Lung (tissue), 12 donors: ENCODE data around the gene CARD18. TPM values are rescaled to one million over a fixed set of nuclear protein-coding genes. Genes with fewer than 3 reads are reported as not detected.
A peak's percentile ranks its signal among the peaks of the same experiment; 100 is the strongest.

ENCODE experiments used
- ATAC-seq: fragments of 200-7000 bp; cut with Tn5 transposase; one replicate; pipeline ENCODE4 v1.9.1; 2020; ENCODE audit warnings: moderate number of reproducible peaks; ENCODE audit not compliant: insufficient read depth, low FRiP score
- DNase-seq, 3 donors: peaks; one replicate each; pipeline ENCODE4 v3.0.0-alpha.2; 2013 to 2017
- H3K27ac ChIP-seq, 2 donors: one replicate each; pipeline ENCODE4 v1.5.1; 2013; ENCODE audit warnings: mild to moderate bottlenecking in 2 of 2, moderate library complexity in 2 of 2, control low read depth in 1 of 2, inconsistent platforms in 1 of 2, low read depth in 1 of 2, low read length in 1 of 2
- H3K27me3 ChIP-seq, 3 donors: one replicate each; pipeline ENCODE4 v1.5.1; 2013; ENCODE audit warnings: low read length in 2 of 3; ENCODE audit not compliant: control insufficient read depth in 3 of 3, insufficient read depth in 3 of 3
- H3K36me3 ChIP-seq, 4 donors: one replicate each; pipeline ENCODE4 v1.5.1; 2013; ENCODE audit warnings: low read length in 4 of 4, mild to moderate bottlenecking in 1 of 4, moderate library complexity in 1 of 4; ENCODE audit not compliant: control insufficient read depth in 4 of 4, insufficient read depth in 4 of 4
- H3K4me1 ChIP-seq, 5 donors: one replicate each; pipeline ENCODE4 v1.5.1; 2013; ENCODE audit warnings: low read length in 5 of 5, mild to moderate bottlenecking in 2 of 5, moderate library complexity in 1 of 5; ENCODE audit not compliant: control insufficient read depth in 5 of 5, insufficient read depth in 5 of 5
- H3K4me3 ChIP-seq: one replicate; pipeline ENCODE4 v1.5.1; 2013; ENCODE audit warnings: mild to moderate bottlenecking, control low read depth, moderate library complexity
- H3K9ac ChIP-seq, 2 donors: one replicate each; pipeline ENCODE4 v1.5.1; 2013; ENCODE audit warnings: low read length in 2 of 2, control low read depth in 1 of 2; ENCODE audit not compliant: insufficient read depth in 1 of 2
- H3K9me3 ChIP-seq, 4 donors: one replicate each; pipeline ENCODE4 v1.5.1; 2013; ENCODE audit warnings: low read length in 3 of 4, mild to moderate bottlenecking in 1 of 4, moderate library complexity in 1 of 4; ENCODE audit not compliant: control insufficient read depth in 4 of 4, insufficient read depth in 3 of 4
- WGBS, 2 donors: extraction: QIAGEN DNeasy Blood & Tissue Kit; methylation state at CpG; one replicate each; pipeline ENCODE4 v1.1.7; 2013; 5-methylcytosine and 5-hydroxymethylcytosine counted together
- polyA plus RNA-seq, 2 donors: library from polyadenylated mRNA; stranded (reverse); fragments of 200-250 nt; gene quantifications; one replicate each; pipeline ENCODE4 v1.2.1, GENCODE V29; 2013
- total RNA-seq, 2 donors: library from RNA; depleted of rRNA in 1 of 2; stranded (reverse); fragments of >200 nt in 1 of 2; gene quantifications; one replicate each; pipeline ENCODE4 v1.2.1, GENCODE V29; 2014 to 2021
- TF ChIP-seq, protein P1 (sequence below): IDR thresholded peaks from 2 replicates; pipeline ENCODE4 v1.5.1; 2012; ENCODE audit warnings: mild to moderate bottlenecking; ENCODE audit errors: control extremely low read depth, extremely low read depth
- donor health status: control.
- donor health status: control.
- donor health status: Bipolar disorder and iron deficiency.
- donor health status: healthy.
- donor health status: DM: yes; HTN: yes; CAD: no.

CARD18 gene
- total and polyA plus RNA-seq, 4 donors = not detected

DNA sequence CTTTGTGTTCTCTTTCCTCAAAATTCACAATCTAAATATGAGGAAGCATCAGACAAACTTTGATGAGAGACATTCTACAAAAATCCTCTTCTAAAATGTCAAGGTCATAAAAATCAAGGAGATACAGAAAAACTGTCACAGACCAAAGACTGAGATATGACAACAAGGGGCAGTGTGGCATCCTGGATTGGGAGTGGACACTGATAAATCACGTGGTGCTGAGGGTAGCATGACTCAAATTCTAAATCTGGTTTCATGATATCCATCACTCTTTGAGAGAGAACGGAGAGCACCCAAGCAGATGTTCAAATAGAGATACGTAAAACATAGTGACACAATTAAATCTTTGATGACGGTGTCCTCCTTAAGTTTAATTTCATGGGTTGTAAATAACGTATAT lies 13.0 kb upstream of the CARD18 start:
- TF ChIP-seq, protein P1, sequence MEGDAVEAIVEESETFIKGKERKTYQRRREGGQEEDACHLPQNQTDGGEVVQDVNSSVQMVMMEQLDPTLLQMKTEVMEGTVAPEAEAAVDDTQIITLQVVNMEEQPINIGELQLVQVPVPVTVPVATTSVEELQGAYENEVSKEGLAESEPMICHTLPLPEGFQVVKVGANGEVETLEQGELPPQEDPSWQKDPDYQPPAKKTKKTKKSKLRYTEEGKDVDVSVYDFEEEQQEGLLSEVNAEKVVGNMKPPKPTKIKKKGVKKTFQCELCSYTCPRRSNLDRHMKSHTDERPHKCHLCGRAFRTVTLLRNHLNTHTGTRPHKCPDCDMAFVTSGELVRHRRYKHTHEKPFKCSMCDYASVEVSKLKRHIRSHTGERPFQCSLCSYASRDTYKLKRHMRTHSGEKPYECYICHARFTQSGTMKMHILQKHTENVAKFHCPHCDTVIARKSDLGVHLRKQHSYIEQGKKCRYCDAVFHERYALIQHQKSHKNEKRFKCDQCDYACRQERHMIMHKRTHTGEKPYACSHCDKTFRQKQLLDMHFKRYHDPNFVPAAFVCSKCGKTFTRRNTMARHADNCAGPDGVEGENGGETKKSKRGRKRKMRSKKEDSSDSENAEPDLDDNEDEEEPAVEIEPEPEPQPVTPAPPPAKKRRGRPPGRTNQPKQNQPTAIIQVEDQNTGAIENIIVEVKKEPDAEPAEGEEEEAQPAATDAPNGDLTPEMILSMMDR = no peak
- Histone ChIP-seq H3K27ac (no peak overlapping the region), H3K36me3 (no peaks in the 10 kb centered on the region), H3K27me3 (no peaks in the 10 kb centered on the region), H3K4me3 (no peak overlapping the region), H3K9me3 (no peaks in the 10 kb centered on the region), H3K4me1 (no peaks in the 10 kb centered on the region), H3K9ac (no peak overlapping the region)
- DNase-seq = no peak
- no peak for ATAC-seq
- 92 to 95% methylated on average over 5 of the region's 5 CpGs for WGBS, 2 donors

DNA sequence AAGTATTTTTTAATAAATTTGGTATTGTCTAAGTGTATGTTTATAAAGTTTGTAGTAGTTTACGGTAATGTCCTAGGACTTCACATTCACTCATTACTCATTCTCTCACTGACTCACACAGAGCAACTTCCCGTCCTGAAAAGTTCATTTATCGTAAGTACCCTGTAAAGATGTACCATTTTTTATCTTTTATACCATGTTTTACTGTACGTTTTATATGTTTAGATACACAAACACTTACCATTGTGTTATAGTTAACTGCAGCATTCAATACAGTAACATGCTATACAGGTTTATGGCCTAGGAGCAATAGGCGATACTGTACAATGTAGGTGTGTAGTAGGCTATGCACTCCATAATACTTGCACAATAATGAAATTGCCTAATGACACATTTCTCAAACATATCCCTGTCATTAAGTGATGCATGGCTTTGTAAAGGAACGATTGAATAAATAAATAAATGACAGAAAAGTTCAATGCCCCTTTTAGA lies 12.5 kb upstream of the CARD18 start:
- H3K36me3 ChIP-seq = no peaks in the 10 kb centered on the region
- H3K27me3 ChIP-seq = no peaks in the 10 kb centered on the region
- no peaks in the 10 kb centered on the region for H3K4me1 ChIP-seq
- no peak overlapping the region for H3K27ac ChIP-seq
- DNase-seq (no peak), ATAC-seq (peak; percentile 19)
- no peak overlapping the region for H3K9ac ChIP-seq
- WGBS, 2 donors = 82 to 84% methylated on average over 6 of the region's 6 CpGs
- no peaks in the 10 kb centered on the region for H3K9me3 ChIP-seq
- H3K4me3 ChIP-seq = no peak overlapping the region
- TF ChIP-seq, protein P1 = no peak

DNA sequence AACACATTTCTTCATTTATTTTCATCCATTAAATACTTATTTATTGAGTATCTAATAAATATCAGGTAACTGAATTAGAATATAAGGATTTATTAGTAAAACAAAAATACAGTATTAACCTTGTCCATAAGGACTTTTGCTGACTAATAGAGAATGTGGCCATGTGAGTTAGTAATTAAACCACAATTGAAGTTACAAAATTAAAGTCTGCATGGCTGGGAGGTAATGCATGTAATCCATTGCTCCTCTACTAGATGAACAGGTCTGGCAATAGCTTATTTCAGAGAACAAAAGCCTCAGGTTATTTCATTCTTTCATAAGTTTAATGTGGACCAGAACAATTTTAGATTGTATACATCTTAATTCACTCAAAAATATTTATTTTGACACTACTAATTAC lies 9.9 kb upstream of the CARD18 start:
- ATAC-seq (no peak), DNase-seq (no peak)
- no peaks in the 10 kb centered on the region for H3K27me3 ChIP-seq
- TF ChIP-seq, protein P1 = no peak
- no peaks in the 10 kb centered on the region for H3K9me3 ChIP-seq
- no peaks in the 10 kb centered on the region for H3K36me3 ChIP-seq
- no peaks in the 10 kb centered on the region for H3K4me1 ChIP-seq
- H3K27ac ChIP-seq = no peak overlapping the region
- H3K9ac ChIP-seq = no peak overlapping the region
- H3K4me3 ChIP-seq = no peak overlapping the region

DNA sequence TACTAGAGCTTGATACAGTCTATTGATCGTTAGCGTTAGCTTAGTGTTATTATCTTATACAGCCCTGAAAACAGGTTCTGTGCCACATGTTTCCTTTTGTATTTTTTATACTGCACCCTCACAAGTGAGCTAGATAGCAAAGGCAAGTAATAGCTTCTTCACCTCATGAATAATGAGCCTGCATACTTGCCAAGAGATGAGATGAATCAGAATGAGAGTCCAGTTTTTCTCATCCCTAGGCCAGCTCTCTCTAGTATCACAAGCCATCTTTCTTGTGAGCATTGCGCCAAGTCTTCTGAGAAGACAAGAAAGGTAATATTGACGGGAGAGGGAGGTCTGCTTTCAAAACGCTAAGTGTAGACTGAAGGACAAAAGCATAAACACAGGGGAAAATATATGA lies 8.7 kb upstream of the CARD18 start:
- no peak overlapping the region for H3K4me3 ChIP-seq
- no peak overlapping the region for H3K27ac ChIP-seq
- DNase-seq = no peak
- TF ChIP-seq, protein P1 = no peak
- no peak overlapping the region for H3K9ac ChIP-seq
- no peaks in the 10 kb centered on the region for H3K4me1 ChIP-seq
- H3K36me3 ChIP-seq = no peaks in the 10 kb centered on the region
- 95 to 97% methylated on average over 5 of the region's 5 CpGs for WGBS, 2 donors
- no peaks in the 10 kb centered on the region for H3K27me3 ChIP-seq
- H3K9me3 ChIP-seq = no peaks in the 10 kb centered on the region
- no peak for ATAC-seq
